PC-3 (cell line): ENCODE data around the gene ANKLE1. TPM values are rescaled to one million over a fixed set of nuclear protein-coding genes. Genes with fewer than 3 reads are reported as not detected.

Source experiments
- ATAC-seq: fragments of 200-7000 bp; cut with Tn5 transposase; 2 replicates; pipeline ENCODE4 v1.9.1; 2020; ENCODE audit warnings: mild to moderate bottlenecking, moderate library complexity
- BruUV-seq: library from RNA; stranded (reverse); fragments of 400-500 nt; replicated peaks from 2 replicates; lab custom pipeline; 2021; lab: Mats Ljungman, UMichigan
- CTCF ChIA-PET: fragments of 300-600 bp; sonication (Branson Sonifier 250); formaldehyde crosslinking; loops from one replicate; lab custom pipeline; 2022; ENCODE audit warnings: antibody characterized with exemption; lab: Charles Lee
- POLR2A ChIA-PET: fragments of 300-600 bp; sonication (Branson Sonifier 250); formaldehyde crosslinking; loops from one replicate; lab custom pipeline; 2022; ENCODE audit warnings: antibody characterized with exemption; ENCODE audit not compliant: unreplicated experiment; lab: Charles Lee
- DNase-seq: peaks from one replicate; pipeline ENCODE4 v3.0.0-alpha.2; 2015
- H2AFZ ChIP-seq: fragments of 300-600 bp; sonication (generic); 2 replicates; pipeline ENCODE4 v1.6.0; 2016; ENCODE audit warnings: antibody characterized with exemption, low read length
- H3F3A ChIP-seq: fragments of 300-600 bp; sonication (generic); one replicate; pipeline ENCODE4 v1.6.0; 2017; ENCODE audit warnings: antibody characterized with exemption, low read length, control low read depth, mild to moderate bottlenecking; ENCODE audit not compliant: unreplicated experiment
- H3K27ac ChIP-seq: fragments of 300-600 bp; sonication (generic); 2 replicates; pipeline ENCODE4 v1.5.1; 2016; ENCODE audit warnings: mild to moderate bottlenecking, low read length
- H3K27me3 ChIP-seq: fragments of 300-600 bp; sonication (generic); 2 replicates; pipeline ENCODE4 v1.6.1; 2016; ENCODE audit warnings: low read length, mixed read lengths
- H3K36me3 ChIP-seq: fragments of 300-600 bp; sonication (generic); 2 replicates; pipeline ENCODE4 v1.6.1; 2016; ENCODE audit warnings: low read depth, mixed run types, low read length, mixed read lengths
- H3K4me1 ChIP-seq: fragments of 300-600 bp; sonication (generic); 2 replicates; pipeline ENCODE4 v1.5.1; 2016; ENCODE audit warnings: low read length; ENCODE audit not compliant: insufficient read depth
- H3K4me2 ChIP-seq: fragments of 300-600 bp; sonication (generic); 2 replicates; pipeline ENCODE4 v1.6.0; 2016; ENCODE audit warnings: low read length
- H3K4me3 ChIP-seq: fragments of 300-600 bp; sonication (generic); 2 replicates; pipeline ENCODE4 v1.5.1; 2016; ENCODE audit warnings: mild to moderate bottlenecking, low read length, mixed read lengths
- H3K79me2 ChIP-seq: fragments of 300-600 bp; sonication (generic); 2 replicates; pipeline ENCODE4 v1.6.1; 2017; ENCODE audit warnings: low read length, mixed read lengths
- H3K9ac ChIP-seq: fragments of 300-600 bp; sonication (generic); 2 replicates; pipeline ENCODE4 v1.6.0; 2016; ENCODE audit warnings: mild to moderate bottlenecking, low read length
- H3K9me2 ChIP-seq: fragments of 300-600 bp; sonication (generic); replicated peaks from 2 replicates; pipeline ENCODE4 v1.6.1; 2016; ENCODE audit warnings: mixed run types, low read length, mixed read lengths
- H3K9me3 ChIP-seq: fragments of 300-600 bp; sonication (generic); 2 replicates; pipeline ENCODE4 v1.6.1; 2016; ENCODE audit warnings: low read length, mixed read lengths
- H4K20me1 ChIP-seq: fragments of 300-600 bp; sonication (generic); 2 replicates; pipeline ENCODE4 v1.6.1; 2016; ENCODE audit warnings: low read length, mixed read lengths
- CTCF ChIP-seq: fragments of 300-600 bp; sonication (generic); conservative IDR thresholded peaks from 2 replicates; pipeline ENCODE4 v1.5.1; 2017; ENCODE audit warnings: antibody characterized with exemption, low read depth, mild to moderate bottlenecking, low read length
- EZH2 ChIP-seq: fragments of 300-600 bp; sonication (generic); IDR thresholded peaks from one replicate; pipeline ENCODE4 v1.6.1; 2017; ENCODE audit warnings: antibody characterized with exemption, mild to moderate bottlenecking, low read length; ENCODE audit not compliant: unreplicated experiment
- EZH2phosphoT487 ChIP-seq: fragments of 300-600 bp; sonication (generic); IDR thresholded peaks from 2 replicates; pipeline ENCODE4 v1.6.1; 2018; ENCODE audit warnings: mild to moderate bottlenecking, antibody characterized with exemption, low read length, borderline replicate concordance
- intact Hi-C: fragments of 100-400 bp; cut with micrococcal nuclease; formaldehyde crosslinking; loops from 2 replicates; pipeline ENCODE4 v1.9.0; 2023
- total RNA-seq: library from RNA; depleted of rRNA; stranded (reverse); fragments of >200 nt; gene quantifications from 2 replicates; pipeline ENCODE4 v1.2.3, GENCODE V29; 2014

ANKLE1 gene
- total RNA-seq, 1 experiment from 2014 or later: 2.2 TPM

GRCh38 chr19:17325881-17326594 lies 44.3 kb downstream of the ANKLE1 start:
- Histone ChIP-seq H3K4me1 (no peaks in the 10 kb centered on the region), H3K4me2 (no peak overlapping the region), H4K20me1 (no peaks in the 10 kb centered on the region), H3K27ac (no peak overlapping the region), H3F3A (no peaks in the 10 kb centered on the region), H2AFZ (no peak overlapping the region), H3K79me2 (no peaks in the 10 kb centered on the region), H3K9me2 (no peaks in the 10 kb centered on the region), H3K4me3 (no peak overlapping the region), H3K9me3 (no peaks in the 10 kb centered on the region), H3K36me3 (no peaks in the 10 kb centered on the region; the same call in 1 of the 2 replicates), H3K9ac (no peak overlapping the region), H3K27me3 (no peaks in the 10 kb centered on the region)
- intact Hi-C loops: no loop called here
- ATAC-seq (no peak), DNase-seq (no peak)
- TF ChIP-seq EZH2: no peak
- TF ChIP-seq EZH2phosphoT487: no peak
- no peak for TF ChIP-seq CTCF
- ChIA-PET CTCF (no interaction called here), POLR2A (no interaction called here)
- BruUV-seq: no TSS peak

- H3K4me2 ChIP-seq: no peak overlapping the region
- POLR2A ChIA-PET: no interaction called here
- intact Hi-C loops: no loop called here
These were observed 44.9 kb downstream of the ANKLE1 start for GRCh38 chr19:17326595-17326966.

More at GRCh38 chr19:17326595-17326966, 44.9 kb downstream of the ANKLE1 start:
- no peaks in the 10 kb centered on the region for H4K20me1 ChIP-seq
- H3K27ac ChIP-seq: no peak overlapping the region
- no peaks in the 10 kb centered on the region for H3K9me2 ChIP-seq
- no peaks in the 10 kb centered on the region for H3F3A ChIP-seq
- CTCF ChIA-PET: no interaction called here
- H3K79me2 ChIP-seq: no peaks in the 10 kb centered on the region
- ATAC-seq (no peak), DNase-seq (no peak)
- TF ChIP-seq CTCF: no peak
- TF ChIP-seq EZH2phosphoT487: no peak
- TF ChIP-seq EZH2: no peak
- H3K4me3 ChIP-seq: no peak overlapping the region
- no peaks in the 10 kb centered on the region for H3K27me3 ChIP-seq
- no TSS peak for BruUV-seq
- no peak overlapping the region for H2AFZ ChIP-seq
- H3K9ac ChIP-seq: no peak overlapping the region
- no peaks in the 10 kb centered on the region for H3K36me3 ChIP-seq
- no peaks in the 10 kb centered on the region for H3K9me3 ChIP-seq
- H3K4me1 ChIP-seq: no peaks in the 10 kb centered on the region
